IMR-90 (cell line): Measurements from ENCODE around the gene KLF7. TPM values are rescaled to one million over a fixed set of nuclear protein-coding genes. Genes with fewer than 3 reads are reported as not detected.
A peak's percentile ranks its signal among the peaks of the same experiment; 100 is the strongest.

Experiments
- ATAC-seq: fragments of 200-7000 bp; cut with Tn5 transposase; 2 replicates; pipeline ENCODE4 v1.9.1; 2020; ENCODE audit warnings: low read depth, mild to moderate bottlenecking, moderate library complexity
- BruUV-seq: library from RNA; stranded (reverse); fragments of 400-500 nt; replicated peaks from 2 replicates; lab custom pipeline; 2021; lab: Mats Ljungman, UMichigan
- CTCF ChIA-PET: fragments of 300-600 bp; formaldehyde crosslinking; extraction: SDS; loops from one replicate; lab custom pipeline; 2021; ENCODE audit warnings: antibody characterized with exemption; lab: Yijun Ruan, JAX
- POLR2A ChIA-PET: fragments of 300-600 bp; sonication (Branson Sonifier 250); formaldehyde crosslinking; loops from one replicate; lab custom pipeline; 2022; ENCODE audit warnings: antibody characterized with exemption; ENCODE audit not compliant: unreplicated experiment; lab: Charles Lee
- DNase-seq: peaks from one replicate; pipeline ENCODE4 v3.0.0; 2013
- H2AFZ ChIP-seq: replicated peaks from 2 replicates; pipeline ENCODE3; 2013; ENCODE audit warnings: low read length, mild to moderate bottlenecking; ENCODE audit not compliant: poor library complexity
- H2AK5ac ChIP-seq: 2 replicates; pipeline ENCODE4 v1.6.1; 2013; ENCODE audit warnings: low read depth, low read length, inconsistent platforms
- H2AK9ac ChIP-seq: replicated peaks from 2 replicates; pipeline ENCODE3; 2013; ENCODE audit warnings: mild to moderate bottlenecking, low read depth, low read length, moderate library complexity; ENCODE audit not compliant: poor library complexity
- H2BK120ac ChIP-seq: 2 replicates; pipeline ENCODE4 v1.6.1; 2013; ENCODE audit warnings: low read depth, low read length, inconsistent platforms
- H2BK15ac ChIP-seq: 3 replicates; pipeline ENCODE4 v1.6.1; 2013; ENCODE audit warnings: low read depth, low read length, inconsistent platforms
- H2BK20ac ChIP-seq: 2 replicates; pipeline ENCODE4 v1.6.1; 2013; ENCODE audit warnings: low read depth, mild to moderate bottlenecking, inconsistent platforms, low read length, moderate library complexity
- H2BK5ac ChIP-seq: 2 replicates; pipeline ENCODE4 v1.6.1; 2013; ENCODE audit warnings: mild to moderate bottlenecking, low read depth, low read length, inconsistent platforms; ENCODE audit not compliant: poor library complexity, severe bottlenecking
- H3K14ac ChIP-seq: replicated peaks from 2 replicates; pipeline ENCODE4 v1.6.1; 2013; ENCODE audit warnings: low read depth, low read length, inconsistent platforms
- H3K18ac ChIP-seq: 2 replicates; pipeline ENCODE4 v1.6.1; 2013; ENCODE audit warnings: low read depth, low read length, control low read depth
- H3K23ac ChIP-seq: 2 replicates; pipeline ENCODE4 v1.6.1; 2013; ENCODE audit warnings: low read depth, low read length, inconsistent platforms
- H3K27ac ChIP-seq: 2 replicates; pipeline ENCODE4 v1.5.1; 2013; ENCODE audit warnings: mild to moderate bottlenecking, control low read depth, low read length; ENCODE audit not compliant: insufficient read depth
- H3K27me3 ChIP-seq: 2 replicates; pipeline ENCODE4 v1.6.1; 2013; ENCODE audit warnings: low read length; ENCODE audit not compliant: control insufficient read depth, insufficient read depth
- H3K36me3 ChIP-seq: 2 replicates; pipeline ENCODE4 v1.6.1; 2013; ENCODE audit warnings: low read length, mixed read lengths; ENCODE audit not compliant: control insufficient read depth, insufficient read depth
- H3K4ac ChIP-seq: 2 replicates; pipeline ENCODE4 v1.6.1; 2013; ENCODE audit warnings: low read depth, low read length, inconsistent platforms
- H3K4me1 ChIP-seq: 2 replicates; pipeline ENCODE4 v1.6.1; 2013; ENCODE audit warnings: low read length, mixed read lengths; ENCODE audit not compliant: control insufficient read depth, insufficient read depth
- H3K4me2 ChIP-seq: 2 replicates; pipeline ENCODE4 v1.6.1; 2013; ENCODE audit warnings: low read depth, mild to moderate bottlenecking, control low read depth, low read length, moderate library complexity
- H3K4me3 ChIP-seq: 2 replicates; pipeline ENCODE4 v1.5.1; 2013; ENCODE audit warnings: low read depth, mild to moderate bottlenecking, control low read depth, low read length, moderate library complexity; ENCODE audit not compliant: insufficient read depth
- H3K56ac ChIP-seq: 2 replicates; pipeline ENCODE4 v1.6.1; 2013; ENCODE audit warnings: low read length, inconsistent platforms; ENCODE audit not compliant: insufficient read depth; ENCODE audit errors: extremely low read depth
- H3K79me1 ChIP-seq, 2 experiments: 2 replicates each; pipeline ENCODE4 v1.6.1; 2013; ENCODE audit warnings: low read length in 2 of 2, inconsistent platforms in 1 of 2, low read depth in 1 of 2
- H3K9ac ChIP-seq: 2 replicates; pipeline ENCODE4 v1.6.1; 2013; ENCODE audit warnings: low read depth, low read length, control low read depth
- H3K9me1 ChIP-seq: 2 replicates; pipeline ENCODE4 v1.6.1; 2013; ENCODE audit warnings: low read length, inconsistent platforms; ENCODE audit not compliant: insufficient read depth
- H3K9me3 ChIP-seq: 2 replicates; pipeline ENCODE4 v1.6.1; 2013; ENCODE audit warnings: low read length; ENCODE audit not compliant: control insufficient read depth, insufficient read depth
- H4K20me1 ChIP-seq: 2 replicates; pipeline ENCODE4 v1.6.1; 2013; ENCODE audit warnings: low read length, inconsistent platforms; ENCODE audit not compliant: insufficient read depth
- H4K5ac ChIP-seq: 2 replicates; pipeline ENCODE4 v1.6.1; 2013; ENCODE audit warnings: mild to moderate bottlenecking, low read depth, low read length, control low read depth
- H4K8ac ChIP-seq, 2 experiments: 2 replicates each; pipeline ENCODE4 v1.6.1; 2013; ENCODE audit warnings: low read depth in 2 of 2, low read length in 2 of 2, control low read depth in 1 of 2, inconsistent platforms in 1 of 2
- H4K91ac ChIP-seq: 2 replicates; pipeline ENCODE4 v1.6.1; 2013; ENCODE audit warnings: low read depth, low read length, inconsistent platforms; ENCODE audit not compliant: insufficient read depth
- BHLHE40 ChIP-seq: fragments of 150-350 bp; IDR thresholded peaks from 2 replicates; pipeline ENCODE4 v1.6.1; 2016; ENCODE audit warnings: mild to moderate bottlenecking, low read depth, low read length
- CEBPB ChIP-seq: IDR thresholded peaks from 2 replicates; pipeline ENCODE4 v1.6.1; 2012; ENCODE audit warnings: low read depth, low read length, improper control_type of control experiment
- CHD1 ChIP-seq: IDR thresholded peaks from 2 replicates; pipeline ENCODE4 v1.6.1; 2012; ENCODE audit warnings: low read depth, low read length, improper control_type of control experiment
- CTCF ChIP-seq: conservative IDR thresholded peaks from 2 replicates; pipeline ENCODE4 v1.5.1; 2012; ENCODE audit warnings: mild to moderate bottlenecking, low read depth, low read length, improper control_type of control experiment
- MAFK ChIP-seq: IDR thresholded peaks from 2 replicates; pipeline ENCODE4 v1.6.1; 2012; ENCODE audit warnings: low read depth, low read length, improper control_type of control experiment
- MAZ ChIP-seq: IDR thresholded peaks from 2 replicates; pipeline ENCODE4 v1.6.1; 2012; ENCODE audit warnings: low read depth, mild to moderate bottlenecking, low read length, improper control_type of control experiment, moderate library complexity, borderline replicate concordance
- MXI1 ChIP-seq: IDR thresholded peaks from 2 replicates; pipeline ENCODE4 v1.6.1; 2012; ENCODE audit warnings: low read depth, mild to moderate bottlenecking, low read length, moderate library complexity, borderline replicate concordance
- NFE2L2 ChIP-seq: fragments of 150-350 bp; IDR thresholded peaks from 2 replicates; pipeline ENCODE4 v1.6.1; 2016; ENCODE audit warnings: low read depth, mild to moderate bottlenecking, low read length
- RAD21 ChIP-seq: IDR thresholded peaks from 2 replicates; pipeline ENCODE4 v1.6.1; 2012; ENCODE audit warnings: low read length, improper control_type of control experiment
- RCOR1 ChIP-seq: IDR thresholded peaks from 2 replicates; pipeline ENCODE4 v1.6.1; 2012; ENCODE audit warnings: mild to moderate bottlenecking, low read length, improper control_type of control experiment; ENCODE audit not compliant: insufficient replicate concordance
- RFX5 ChIP-seq: IDR thresholded peaks from 2 replicates; pipeline ENCODE4 v1.8.0; 2012; ENCODE audit warnings: low read depth, mild to moderate bottlenecking, low read length, moderate library complexity
- USF2 ChIP-seq: fragments of 150-350 bp; IDR thresholded peaks from 2 replicates; pipeline ENCODE4 v1.6.1; 2017; ENCODE audit warnings: mild to moderate bottlenecking, antibody characterized with exemption, low read length, low read depth
- WGBS, 2 experiments: methylation state at CpG; one replicate each; pipeline versions ENCODE4 v1.1.5 to v1.1.7; 2013; ENCODE audit warnings: missing lambda C conversion rate in 2 of 2; ENCODE audit not compliant: insufficient read length in 1 of 2; ENCODE audit errors: extremely low coverage in 2 of 2; 5-methylcytosine and 5-hydroxymethylcytosine counted together
- dilution Hi-C: fragments of 300-500 bp; cut with HindIII; formaldehyde crosslinking; loops from one replicate; pipeline ENCODE4 v1.14.3; 2018; ENCODE audit warnings: low sequenced_read_pairs; ENCODE audit not compliant: unreplicated experiment
- in situ Hi-C: fragments of 300-500 bp; cut with MboI; formaldehyde crosslinking; loops from 3 replicates; pipeline ENCODE4 v1.14.3; 2019; ENCODE audit warnings: low sequenced_read_pairs, inconsistent platforms, mixed read lengths
- intact Hi-C: fragments of 100-400 bp; cut with micrococcal nuclease; formaldehyde crosslinking; loops from 2 replicates; pipeline ENCODE4 v1.10.0; 2022
- polyA plus RNA-seq, 3 experiments: library from polyadenylated mRNA; depleted of rRNA; stranded (reverse); fragments of >200 nt; gene quantifications; 2 replicates each; pipeline ENCODE4 v1.2.3, GENCODE V29; 2012; ENCODE audit warnings: low replicate concordance in 1 of 3
- total RNA-seq: library from RNA; depleted of rRNA; stranded (reverse); fragments of >200 nt; gene quantifications from 2 replicates; pipeline ENCODE4 v1.2.3, GENCODE V29; 2012

KLF7 gene
- total and polyA plus RNA-seq, 2 of the 4 experiments (the other 2 are of a cell fraction): 23.1 to 28.5 TPM

GRCh38 chr2:207161247-207162123 is 4.3 kb downstream of the KLF7 start:
- CTCF ChIA-PET: interaction anchor here (1.5 kb wide), 2 partner anchors 42 to 166 kb away, joined by 3 read pairs; no protein-coding TSS in a partner anchor
- no peak overlapping the region for H2AFZ ChIP-seq
- dilution Hi-C loops: no loop called here
- peak overlapping the region; percentile 39; the same call in 1 of the 3 replicates for H2BK15ac ChIP-seq
- POLR2A ChIA-PET: interaction anchor here (1.0 to 9.1 kb wide), 2 partner anchors 94 to 177 kb away, joined by 3 to 153 read pairs; no protein-coding TSS in a partner anchor
- peaks cover 21% of the 10 kb centered on the region for H3K9me1 ChIP-seq
- H4K8ac ChIP-seq: no peak overlapping the region; a peak in 1 of 4 replicates
- H3K4me2 ChIP-seq: peak overlapping the region; percentile 59
- peaks cover 16% of the 10 kb centered on the region for H3K4me1 ChIP-seq
- peak overlapping the region; percentile 77; the same call in 1 of the 2 replicates for H3K14ac ChIP-seq
- 86% methylated on average over 1 of the region's 7 CpGs; no CpG with 5 or more reads in 1 of the 2 experiments for WGBS, 2 experiments
- no peaks in the 10 kb centered on the region for H3K27me3 ChIP-seq
- H3K9ac ChIP-seq: peak overlapping the region; percentile 5; the same call in 1 of the 2 replicates
- H3K4ac ChIP-seq: peak overlapping the region; percentile 58
- H3K36me3 ChIP-seq: no peaks in the 10 kb centered on the region
- H2BK120ac ChIP-seq: 0 out of 2 replicates have a peak overlapping the region, but pooled peaks have one; percentile 49
- peak overlapping the region; percentile 50; the same call in 1 of the 2 replicates for H4K91ac ChIP-seq
- H3K56ac ChIP-seq: no peak overlapping the region
- intact Hi-C loops: loop anchor here (2.0 to 5.0 kb wide), 3 partner anchors 39 to 456 kb away; no protein-coding TSS in a partner anchor
- H3K9me3 ChIP-seq: no peaks in the 10 kb centered on the region
- peak; percentile 76 for DNase-seq
- ATAC-seq: no peak
- H2BK5ac ChIP-seq: peak overlapping the region; percentile 35
- H3K23ac ChIP-seq: peak overlapping the region; percentile 73; the same call in 1 of the 2 replicates
- BruUV-seq: no TSS peak
- peaks cover 0 to 66% of the 10 kb centered on the region in 2 experiments; a peak in 3 of 4 replicates for H3K79me1 ChIP-seq
- no peak overlapping the region for H3K4me3 ChIP-seq
- in situ Hi-C loops: loop anchor here (5.0 to 25.0 kb wide), 3 partner anchors 177 to 551 kb away; partner anchors contain the start of gene CCNYL1
- peak overlapping the region; percentile 76 for H2AK5ac ChIP-seq
- peaks cover 67% of the 10 kb centered on the region for H4K20me1 ChIP-seq
- H3K18ac ChIP-seq: 0 out of 2 replicates have a peak overlapping the region, but pooled peaks have one; percentile 16
- peak overlapping the region; percentile 38; the same call in 1 of the 2 replicates for H2BK20ac ChIP-seq
- peak overlapping the region; percentile 28; the same call in 1 of the 2 replicates for H3K27ac ChIP-seq
- no peak overlapping the region for H4K5ac ChIP-seq
- peak overlapping the region; percentile 43 for H2AK9ac ChIP-seq
- TF ChIP-seq RFX5: no peak
- TF ChIP-seq CTCF: no peak
- TF ChIP-seq MAFK: no peak
- TF ChIP-seq BHLHE40: no peak
- TF ChIP-seq NFE2L2: peak; percentile 50; the same call in 1 of the 2 replicates
- no peak for TF ChIP-seq CEBPB
- TF ChIP-seq MAZ: no peak
- TF ChIP-seq CHD1: no peak
- TF ChIP-seq RAD21: no peak
- TF ChIP-seq RCOR1: no peak
- no peak for TF ChIP-seq USF2
- no peak for TF ChIP-seq MXI1
